ENCODE data around the gene ATXN7L1. TPM values are rescaled to one million over a fixed set of nuclear protein-coding genes. Genes with fewer than 3 reads are reported as not detected.

Gene ATXN7L1
- total RNA-seq, 1 donor from 2014 or later: 2.3 TPM

DNA sequence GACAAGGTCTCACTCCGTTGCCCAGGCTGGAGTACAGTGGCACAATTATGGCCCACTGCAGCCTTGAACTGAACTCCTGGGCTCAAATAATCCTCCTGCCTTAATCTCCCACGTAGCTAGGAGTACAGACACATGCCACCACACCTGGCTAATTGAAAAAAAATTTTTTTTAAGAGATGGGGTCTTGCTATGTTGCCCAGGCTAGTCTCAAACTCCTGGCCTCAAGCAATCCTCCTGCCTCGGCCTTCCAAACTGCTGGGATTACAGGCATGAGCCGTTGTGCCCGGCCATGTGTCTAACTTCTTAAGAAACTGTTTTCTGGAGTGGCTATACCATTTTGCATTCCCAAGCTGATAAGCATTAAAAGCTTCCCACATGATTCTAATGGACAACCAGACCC lies 285.6 kb downstream of the ATXN7L1 start:
- no peak overlapping the region for H3K4me3 ChIP-seq (ENCODE audit: low read depth, low read length)
- TF ChIP-seq, protein P1, sequence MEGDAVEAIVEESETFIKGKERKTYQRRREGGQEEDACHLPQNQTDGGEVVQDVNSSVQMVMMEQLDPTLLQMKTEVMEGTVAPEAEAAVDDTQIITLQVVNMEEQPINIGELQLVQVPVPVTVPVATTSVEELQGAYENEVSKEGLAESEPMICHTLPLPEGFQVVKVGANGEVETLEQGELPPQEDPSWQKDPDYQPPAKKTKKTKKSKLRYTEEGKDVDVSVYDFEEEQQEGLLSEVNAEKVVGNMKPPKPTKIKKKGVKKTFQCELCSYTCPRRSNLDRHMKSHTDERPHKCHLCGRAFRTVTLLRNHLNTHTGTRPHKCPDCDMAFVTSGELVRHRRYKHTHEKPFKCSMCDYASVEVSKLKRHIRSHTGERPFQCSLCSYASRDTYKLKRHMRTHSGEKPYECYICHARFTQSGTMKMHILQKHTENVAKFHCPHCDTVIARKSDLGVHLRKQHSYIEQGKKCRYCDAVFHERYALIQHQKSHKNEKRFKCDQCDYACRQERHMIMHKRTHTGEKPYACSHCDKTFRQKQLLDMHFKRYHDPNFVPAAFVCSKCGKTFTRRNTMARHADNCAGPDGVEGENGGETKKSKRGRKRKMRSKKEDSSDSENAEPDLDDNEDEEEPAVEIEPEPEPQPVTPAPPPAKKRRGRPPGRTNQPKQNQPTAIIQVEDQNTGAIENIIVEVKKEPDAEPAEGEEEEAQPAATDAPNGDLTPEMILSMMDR (conservative IDR thresholded peaks at IDR 0.05; ENCODE audit: low read depth, low read length): no peak
- no peak for DNase-seq (ENCODE audit: low read depth)

DNA sequence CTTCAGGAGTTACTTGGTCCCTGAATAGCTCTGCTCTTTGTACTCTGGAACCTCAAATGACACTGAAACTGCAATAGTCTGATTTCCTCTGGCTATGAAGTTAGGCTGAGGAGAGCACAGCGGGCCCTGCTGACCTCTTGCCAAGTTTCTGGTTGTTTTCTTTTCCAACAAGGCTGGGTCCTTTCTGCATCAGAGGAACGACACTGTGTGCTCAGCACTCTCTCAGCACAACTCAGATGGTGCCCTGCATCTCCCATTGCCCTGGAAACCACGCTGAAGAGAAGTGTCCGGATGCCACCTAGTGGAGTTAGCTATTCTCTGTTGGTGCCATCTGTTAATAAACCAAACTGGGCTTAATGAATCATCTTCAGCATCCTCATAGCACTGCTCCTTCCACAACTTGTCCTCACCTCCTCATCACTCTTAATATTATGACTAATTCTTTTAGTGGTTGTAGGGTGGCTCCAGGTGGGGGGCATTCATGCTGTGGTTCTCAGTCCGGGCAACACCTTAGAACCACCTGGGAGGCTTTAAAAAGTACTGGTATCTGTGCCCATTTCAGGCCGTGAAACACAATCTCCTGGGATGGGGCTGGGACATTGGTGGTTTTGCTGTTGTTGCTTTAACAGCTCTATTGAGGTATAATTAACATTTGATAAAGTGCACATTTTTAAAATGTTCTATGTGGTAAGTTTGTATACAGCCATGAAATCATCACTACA lies 286.9 kb downstream of the ATXN7L1 start:
- H3K4me3 ChIP-seq (ENCODE audit: low read depth, low read length): no peak overlapping the region
- TF ChIP-seq, protein P1 (conservative IDR thresholded peaks at IDR 0.05; ENCODE audit: low read depth, low read length): peak; percentile 84
- peak; percentile 50 for DNase-seq (ENCODE audit: low read depth)

DNA sequence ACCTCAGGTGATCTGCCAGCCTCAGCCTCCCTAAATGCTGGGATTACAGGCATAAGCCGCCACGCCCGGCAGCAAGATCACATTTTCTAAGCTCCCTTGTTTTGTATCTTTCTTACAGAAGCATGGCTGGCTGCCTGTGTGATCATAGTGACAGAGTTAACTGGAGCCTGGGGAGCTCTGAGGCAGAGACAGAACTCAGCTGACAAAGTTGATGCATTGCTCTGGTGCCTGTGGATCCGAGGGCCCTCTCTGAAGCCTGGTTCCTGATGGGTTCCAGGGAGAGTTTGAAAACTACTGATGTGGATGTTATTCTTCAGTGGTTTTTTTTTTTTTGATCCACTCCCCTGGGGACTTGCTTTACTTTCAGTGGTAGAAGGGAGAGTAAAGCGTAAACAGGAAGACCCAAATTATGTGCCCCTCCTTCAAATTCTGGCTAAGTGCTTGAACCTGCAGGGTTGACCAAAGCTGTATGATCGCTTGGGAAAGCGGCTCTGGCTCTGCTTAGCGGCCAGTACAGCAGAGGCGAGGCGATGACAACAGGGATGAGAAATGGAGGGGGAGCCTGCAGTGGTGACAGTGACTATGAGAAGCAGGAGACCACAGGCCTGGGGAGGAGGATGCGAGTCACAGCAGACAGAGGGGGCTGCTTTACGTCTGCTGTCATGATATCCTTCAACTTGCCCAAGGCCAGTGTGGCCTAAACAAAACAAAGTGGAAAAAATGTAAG lies 288.3 kb downstream of the ATXN7L1 start:
- H3K4me3 ChIP-seq (ENCODE audit: low read depth, low read length): no peak overlapping the region
- TF ChIP-seq, protein P1 (conservative IDR thresholded peaks at IDR 0.05; ENCODE audit: low read depth, low read length): no peak
- DNase-seq (ENCODE audit: low read depth): no peak

DNA sequence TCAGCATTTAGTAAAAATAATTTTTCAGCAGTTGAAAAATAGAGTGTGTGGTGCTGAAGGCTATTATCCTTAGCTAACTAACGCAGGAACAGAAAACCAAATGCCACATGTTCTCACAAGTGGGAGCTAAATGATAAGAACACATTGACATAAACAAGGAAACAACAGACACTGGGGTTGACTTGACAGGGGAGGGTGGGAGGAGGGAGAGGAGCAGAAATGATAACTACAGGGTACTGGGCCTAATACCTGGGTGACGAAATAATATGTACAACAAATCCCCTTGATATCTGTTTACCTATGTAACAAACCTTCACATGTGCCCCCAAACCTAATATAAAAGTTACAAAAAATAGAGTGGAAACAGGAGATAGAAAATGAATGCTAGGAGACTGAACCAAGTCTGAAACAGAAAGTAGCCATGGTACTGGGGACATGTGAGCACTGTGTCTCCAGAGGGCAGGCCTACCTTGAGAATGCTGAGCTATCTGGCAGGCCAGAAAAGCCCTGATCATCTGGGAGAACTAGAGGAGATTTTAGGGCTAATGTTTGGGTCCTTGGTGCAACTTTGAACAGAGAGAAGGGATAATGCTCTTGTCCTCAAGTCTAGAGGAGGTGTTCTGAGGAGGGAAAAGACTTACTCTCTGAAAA lies 290.4 kb downstream of the ATXN7L1 start:
- H3K4me3 ChIP-seq (ENCODE audit: low read depth, low read length): no peak overlapping the region
- TF ChIP-seq, protein P1 (conservative IDR thresholded peaks at IDR 0.05; ENCODE audit: low read depth, low read length): no peak
- DNase-seq (ENCODE audit: low read depth): no peak

DNA sequence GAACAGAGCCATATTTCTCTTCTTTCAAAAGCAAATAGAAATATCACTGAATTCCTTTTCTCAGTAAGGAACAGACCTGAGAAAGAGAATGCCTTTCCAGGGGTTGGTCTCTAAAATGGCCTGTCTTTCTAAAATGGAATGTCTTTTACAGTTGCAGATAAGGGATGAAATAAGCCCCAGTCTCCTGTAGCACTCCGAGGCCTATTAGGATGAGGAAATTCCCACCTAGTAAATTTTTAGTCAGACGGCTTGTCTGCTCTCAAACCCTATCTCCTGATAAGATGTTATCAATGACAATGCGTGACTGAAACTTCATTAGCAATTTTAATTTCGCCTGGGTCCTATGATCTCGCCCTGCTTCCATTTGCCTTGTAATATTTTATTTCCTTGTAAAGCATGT lies 292.2 kb downstream of the ATXN7L1 start:
- TF ChIP-seq, protein P1 (conservative IDR thresholded peaks at IDR 0.05; ENCODE audit: low read depth, low read length): no peak
- H3K4me3 ChIP-seq (ENCODE audit: low read depth, low read length): no peak overlapping the region
- DNase-seq (ENCODE audit: low read depth): no peak

DNA sequence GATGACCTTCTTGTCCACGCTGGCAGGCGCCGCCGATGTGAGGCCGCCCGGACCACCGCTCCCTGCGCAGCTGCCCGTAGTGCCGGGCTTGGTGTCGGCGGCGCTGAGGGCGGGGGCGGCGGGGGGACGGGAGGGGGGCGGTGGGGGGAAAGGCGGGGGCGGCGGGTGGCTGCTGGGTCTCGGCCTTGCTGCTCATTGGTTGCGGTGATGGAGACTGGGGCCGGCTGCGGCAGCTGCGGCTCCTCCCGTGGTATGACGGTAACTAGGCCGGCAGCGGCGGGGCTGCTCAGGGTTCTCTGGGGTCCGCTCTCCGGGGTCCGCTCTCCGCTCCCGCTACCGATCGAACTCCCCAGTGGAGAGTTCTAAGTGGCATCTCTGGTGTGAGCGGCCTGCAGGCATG lies 293.3 kb downstream of the ATXN7L1 start:
- TF ChIP-seq, protein P1 (conservative IDR thresholded peaks at IDR 0.05; ENCODE audit: low read depth, low read length): no peak
- DNase-seq (ENCODE audit: low read depth): no peak
- no peak overlapping the region for H3K4me3 ChIP-seq (ENCODE audit: low read depth, low read length)

Data from epithelial cell of proximal tubule (primary cell).